Upper lobe of right lung (tissue), 1 donor: Measurements from ENCODE around the gene AP1S1. TPM values are rescaled to one million over a fixed set of nuclear protein-coding genes. Genes with fewer than 3 reads are reported as not detected.

Experiments used
- ATAC-seq: fragments of 200-7000 bp; cut with Tn5 transposase; one replicate; pipeline ENCODE4 v1.9.1; 2020; ENCODE audit warnings: mild to moderate bottlenecking, moderate library complexity
- DNase-seq: peaks from one replicate; pipeline ENCODE4 v3.0.0-alpha.2; 2020
- H3K27ac ChIP-seq: fragments of 200-600 bp; one replicate; pipeline ENCODE4 v1.8.0; 2022
- H3K27me3 ChIP-seq: fragments of 200-600 bp; one replicate; pipeline ENCODE4 v1.8.0; 2022; ENCODE audit warnings: mild to moderate bottlenecking
- H3K36me3 ChIP-seq: fragments of 200-600 bp; one replicate; pipeline ENCODE4 v1.8.0; 2022
- H3K4me1 ChIP-seq: fragments of 200-600 bp; one replicate; pipeline ENCODE4 v1.8.0; 2022
- H3K4me3 ChIP-seq: fragments of 200-600 bp; one replicate; pipeline ENCODE4 v1.8.0; 2022; ENCODE audit warnings: mild to moderate bottlenecking
- H3K9me3 ChIP-seq: fragments of 200-600 bp; one replicate; pipeline ENCODE4 v1.8.0; 2022
- CTCF ChIP-seq: fragments of 200-600 bp; IDR thresholded peaks from one replicate; pipeline ENCODE4 v1.8.0; 2022; ENCODE audit warnings: antibody characterized with exemption
- intact Hi-C: fragments of 100-400 bp; cut with DNase I; formaldehyde crosslinking; loops from one replicate; pipeline ENCODE4 v1.11.0; 2022
- total RNA-seq: library from RNA; stranded (reverse); fragmentation: NEBNext Ultra II Directional; extraction: Animal tissue kit (Norgen Biotek cat#: 25700); gene quantifications from one replicate; pipeline ENCODE4 v1.2.1, GENCODE V29; 2021
- donor health status: DM: no; HTN: yes; CAD: no; lungs with severe emphysema.

Gene AP1S1
- total RNA-seq, 1 donor from 2014 or later = 24.0 TPM

GRCh38 chr7:101162551-101163278 is 8.4 kb downstream of the AP1S1 start:
- H3K4me1 ChIP-seq = peaks cover 30% of the 10 kb centered on the region
- H3K27ac ChIP-seq = no peak overlapping the region
- peak; percentile 45 for ATAC-seq
- peaks cover 48% of the 10 kb centered on the region for H3K27me3 ChIP-seq
- H3K9me3 ChIP-seq = no peaks in the 10 kb centered on the region
- peak; percentile 74 for DNase-seq
- TF ChIP-seq CTCF = no peak
- H3K36me3 ChIP-seq = peaks cover 15% of the 10 kb centered on the region
- intact Hi-C loops = no loop called here
- peak overlapping the region; percentile 29 for H3K4me3 ChIP-seq

DNA sequence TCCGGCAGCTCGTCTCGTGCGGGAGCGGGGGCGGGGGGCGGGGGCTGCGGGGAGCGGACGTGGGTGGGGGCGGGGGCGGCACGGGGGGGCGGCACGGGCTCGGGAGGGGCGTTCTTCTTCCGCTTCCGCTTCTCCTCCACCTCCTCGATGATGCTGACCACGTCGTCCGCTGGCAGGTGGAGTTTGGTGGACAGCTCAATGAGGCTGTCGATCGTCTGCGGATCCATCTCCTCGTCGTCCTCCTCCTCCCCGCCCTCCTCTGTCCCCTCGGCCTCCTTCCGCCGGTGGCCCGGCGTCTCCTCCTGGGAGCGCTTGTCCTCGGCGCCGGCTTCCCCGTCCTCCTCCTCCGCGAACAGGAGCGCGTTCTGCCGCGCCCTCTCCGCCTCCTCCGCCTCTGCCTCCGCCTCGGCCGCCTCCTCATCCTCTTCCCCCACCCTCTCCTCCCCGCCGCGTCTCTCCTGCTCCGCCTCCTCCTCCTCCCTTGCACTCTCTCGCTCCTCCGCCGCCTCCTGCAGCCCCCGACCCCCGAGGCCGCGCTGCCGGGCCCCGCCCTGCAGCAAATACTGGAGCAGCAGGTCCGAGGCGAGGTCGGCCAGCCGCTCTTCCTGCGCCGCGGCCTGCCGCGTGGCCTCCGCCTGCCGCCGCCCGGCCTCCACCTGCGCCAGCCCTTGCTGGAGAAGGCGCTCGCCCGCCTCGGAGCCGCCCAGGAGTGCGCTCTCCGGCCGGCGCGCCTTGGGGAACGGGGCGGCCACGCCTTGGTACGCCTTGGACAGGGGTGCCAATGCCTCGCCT is 9.2 kb downstream of the AP1S1 start:
- TF ChIP-seq CTCF = no peak
- DNase-seq (no peak), ATAC-seq (no peak)
- H3K4me3 ChIP-seq = peak overlapping the region; percentile 37
- H3K4me1 ChIP-seq = peaks cover 30% of the 10 kb centered on the region
- H3K27me3 ChIP-seq = peaks cover 56% of the 10 kb centered on the region
- peaks cover 11% of the 10 kb centered on the region for H3K36me3 ChIP-seq
- intact Hi-C loops = no loop called here
- H3K27ac ChIP-seq = no peak overlapping the region
- H3K9me3 ChIP-seq = no peaks in the 10 kb centered on the region

GRCh38 chr7:101164071-101164840 is 10.0 kb downstream of the AP1S1 start:
- H3K27ac ChIP-seq = no peak overlapping the region
- peaks cover 30% of the 10 kb centered on the region for H3K4me1 ChIP-seq
- no peak for ATAC-seq
- no peaks in the 10 kb centered on the region for H3K9me3 ChIP-seq
- TF ChIP-seq CTCF = no peak
- H3K4me3 ChIP-seq = peak overlapping the region; percentile 37
- DNase-seq = no peak
- peaks cover 3% of the 10 kb centered on the region for H3K36me3 ChIP-seq
- intact Hi-C loops = no loop called here
- H3K27me3 ChIP-seq = peaks cover 64% of the 10 kb centered on the region

GRCh38 chr7:101165075-101165957 is 11.0 kb downstream of the AP1S1 start, which contains the start of gene VGF:
Gene VGF (minus strand): TSS chr7:101165569. CDS start chr7:101164843, 726 bp downstream.
- DNase-seq (peak; percentile 96), ATAC-seq (peak; percentile 92)
- Histone ChIP-seq H3K27ac (no peak within 1 kb of the TSS), H3K4me1 (peaks cover 38% of the 10 kb centered on the region), H3K27me3 (peaks cover 74% of the 10 kb centered on the region), H3K9me3 (no peaks in the 10 kb centered on the region), H3K4me3 (no peak within 1 kb of the TSS), H3K36me3 (no peaks in the 10 kb centered on the region)
- no peak for TF ChIP-seq CTCF
- intact Hi-C loops = no loop called here
